HG03095 (cell line): ENCODE data around the gene ATAD1.
A peak's percentile ranks its signal among the peaks of the same experiment; 100 is the strongest.
"Not testable (repeated sequence)": the region's sequence is repeated elsewhere in the genome, so short reads cannot be mapped to it uniquely, and the experiment has no call there.

Experiments
- ATAC-seq: cut with Tn5 transposase; IDR thresholded peaks from one replicate; pipeline ENCODE4 v1.9.1; 2021; ENCODE audit warnings: moderate library complexity; ENCODE audit not compliant: unreplicated experiment

ATAD1 gene

DNA sequence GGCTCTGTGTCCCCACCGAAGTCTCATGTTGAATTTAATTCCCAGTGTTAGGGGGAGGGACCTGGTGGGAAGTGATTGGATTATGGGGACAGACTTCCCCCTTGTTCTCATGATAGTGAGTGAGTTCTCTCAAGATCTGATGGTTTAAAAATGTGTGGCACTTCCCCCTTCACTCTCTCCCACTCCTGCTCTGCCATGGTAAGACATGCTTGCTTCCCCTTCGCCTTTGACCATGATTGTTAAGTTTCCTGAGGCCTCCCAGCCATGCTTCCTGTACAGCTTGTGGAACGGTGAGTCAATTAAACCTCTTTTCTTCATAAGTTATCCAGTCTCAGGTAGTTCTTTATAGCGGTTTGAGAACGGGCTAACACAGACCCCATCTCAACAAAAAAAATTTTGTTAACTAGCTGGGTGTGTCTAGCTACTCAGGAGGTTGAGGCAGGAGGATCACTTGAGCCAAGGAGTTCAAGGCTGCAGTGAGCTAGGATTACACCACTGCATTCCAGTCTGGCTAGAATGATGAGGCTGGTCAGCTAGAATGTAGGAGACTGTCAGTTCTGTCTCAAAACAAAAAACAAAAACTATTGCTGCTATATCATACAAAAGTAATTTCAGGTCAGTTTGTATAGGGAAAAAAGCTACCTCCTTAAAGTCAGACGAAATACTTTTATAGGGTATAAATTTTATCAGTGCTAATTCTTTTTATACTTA is 57.7 kb downstream of the ATAD1 start:
- ATAC-seq, result no peak

DNA sequence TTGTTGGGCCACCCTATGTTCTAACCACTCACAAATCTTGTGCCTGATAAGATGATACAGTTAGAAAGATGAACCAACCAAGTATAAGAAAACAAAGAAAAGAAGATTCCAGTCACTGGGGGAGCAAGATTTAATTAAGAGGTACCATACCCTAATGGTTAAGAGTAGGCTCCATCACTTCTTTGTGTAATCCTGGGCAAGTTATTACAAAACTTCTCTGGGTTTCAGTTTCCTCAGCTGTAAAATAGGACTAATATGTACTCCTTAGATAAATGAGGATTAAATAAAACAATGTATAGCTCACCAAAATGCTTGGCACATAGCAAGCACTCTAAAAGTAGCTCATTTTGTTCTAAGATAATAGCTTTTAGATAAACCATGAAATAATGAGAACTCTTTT is 58.5 kb downstream of the ATAD1 start:
- no peak for ATAC-seq

DNA sequence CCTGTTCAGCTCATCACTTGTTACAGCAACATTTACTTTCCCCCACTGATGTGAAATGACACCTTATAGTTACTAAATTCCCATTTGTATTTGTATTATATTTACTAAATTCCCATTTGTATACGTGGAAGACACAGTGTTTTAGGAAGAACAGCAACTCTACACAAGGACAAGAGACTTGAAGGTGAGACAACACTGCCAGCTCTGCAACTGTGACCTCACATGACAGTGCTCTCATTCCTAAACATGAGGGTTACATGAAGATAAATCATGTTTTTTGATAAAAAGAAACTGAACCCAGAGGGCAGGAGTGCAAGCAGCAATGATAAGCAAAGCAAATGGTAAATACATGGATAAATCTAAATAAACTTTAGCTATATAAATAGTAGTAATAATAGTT is 60.3 kb downstream of the ATAD1 start:
- ATAC-seq, result no peak

GRCh38 chr10:87753995-87754866 is 63.8 kb downstream of the ATAD1 start:
- ATAC-seq, result no peak

DNA sequence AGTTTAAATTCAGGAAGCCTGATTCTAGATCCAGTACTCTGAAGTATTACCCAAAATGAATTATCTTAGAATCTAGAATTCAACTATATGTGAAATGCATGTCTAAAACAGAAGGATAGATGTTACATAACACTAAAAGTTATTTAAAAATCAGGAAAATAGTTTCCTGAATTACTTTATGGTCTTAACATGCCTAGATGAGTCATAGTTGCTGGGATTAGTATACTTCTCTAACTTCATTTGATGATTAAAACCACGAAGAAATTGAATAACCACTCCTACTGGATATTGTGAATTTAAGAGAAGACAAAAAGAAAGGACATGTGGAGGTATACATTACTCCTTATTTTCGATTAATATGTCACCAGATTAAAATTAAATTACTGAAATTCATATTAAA is 65.5 kb downstream of the ATAD1 start:
- ATAC-seq, result no peak

DNA sequence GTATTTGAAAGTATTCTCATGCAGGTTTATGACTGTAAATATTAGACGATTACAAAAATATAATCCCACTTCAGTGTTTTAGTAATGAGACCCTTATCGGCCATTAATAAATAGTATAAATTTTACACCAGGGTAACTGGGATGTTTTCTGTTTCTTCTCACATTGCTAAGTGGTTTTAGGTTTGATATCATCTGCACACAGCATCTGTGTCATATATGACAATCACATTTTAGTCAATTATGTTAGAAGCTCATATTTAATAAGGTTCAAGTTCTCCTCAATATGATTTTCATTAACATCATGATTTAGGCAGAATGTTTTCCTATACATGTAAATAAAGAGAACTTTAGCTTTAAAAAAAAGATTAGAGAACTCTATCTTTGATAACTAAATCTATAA is 66.8 kb downstream of the ATAD1 start:
- no peak for ATAC-seq

DNA sequence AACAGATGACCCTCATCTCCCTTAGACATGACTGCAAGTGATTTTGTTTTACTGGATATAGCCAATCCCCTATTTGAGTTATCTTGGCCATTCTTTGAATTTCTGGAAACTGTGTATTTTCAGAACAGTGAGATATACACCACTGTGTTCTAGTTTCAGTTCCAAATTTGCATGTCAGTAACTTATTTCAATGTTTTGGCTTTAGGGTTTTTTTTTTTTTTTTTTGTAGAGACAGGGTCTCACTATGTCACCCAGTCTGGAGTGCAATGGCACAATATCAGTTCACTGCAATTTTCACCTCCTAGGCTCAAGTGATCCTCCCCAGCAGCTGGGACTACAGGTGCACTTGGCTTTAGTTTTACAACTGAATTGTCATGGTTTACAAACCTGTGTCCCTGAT is 67.2 kb downstream of the ATAD1 start:
- peak; percentile 50 for ATAC-seq

- ATAC-seq, result no peak
Measured at GRCh38 chr10:87750001-87750671, 67.9 kb downstream of the ATAD1 start.

DNA sequence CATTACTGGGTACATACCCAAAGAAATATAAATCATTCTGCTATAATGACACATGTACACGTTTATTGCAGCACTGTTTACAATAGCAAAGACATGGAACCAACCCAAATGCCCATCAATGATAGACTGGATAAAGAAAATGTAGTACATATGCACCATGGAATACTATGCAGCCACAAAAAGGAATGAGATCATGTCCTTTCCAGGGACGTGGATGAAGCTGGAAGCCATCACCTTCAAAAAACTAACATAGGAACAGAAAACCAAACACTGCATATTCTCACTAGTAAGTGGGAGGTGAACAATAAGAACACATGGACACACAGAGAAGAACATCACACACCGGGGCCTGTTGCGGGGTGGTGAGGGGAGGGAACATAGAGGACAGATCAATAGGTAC is 69.8 kb downstream of the ATAD1 start:
- ATAC-seq, result not testable (repeated sequence)

GRCh38 chr10:87746911-87747310 is 71.1 kb downstream of the ATAD1 start:
- ATAC-seq, result no peak

DNA sequence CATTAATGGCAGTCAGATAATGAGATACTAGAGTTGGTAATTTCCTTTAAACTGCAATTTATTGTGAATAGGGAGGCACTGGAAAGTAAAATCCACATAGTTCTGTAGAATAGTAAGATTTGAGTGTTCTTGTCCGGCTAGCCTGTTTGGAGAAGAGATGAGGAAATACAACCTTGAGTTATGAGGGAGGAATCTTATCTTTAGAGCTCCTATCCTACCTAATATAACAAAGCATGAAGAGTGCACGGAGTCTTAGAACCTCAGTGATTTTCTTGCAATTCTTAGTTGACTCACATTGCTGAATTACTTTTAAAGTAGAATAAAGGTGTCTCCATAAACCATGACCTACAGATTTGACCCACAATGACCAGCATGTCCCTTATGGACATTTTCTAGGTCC is 73.4 kb downstream of the ATAD1 start:
- no peak for ATAC-seq

GRCh38 chr10:87742992-87743610 is 74.9 kb downstream of the ATAD1 start:
- not testable (repeated sequence) for ATAC-seq

DNA sequence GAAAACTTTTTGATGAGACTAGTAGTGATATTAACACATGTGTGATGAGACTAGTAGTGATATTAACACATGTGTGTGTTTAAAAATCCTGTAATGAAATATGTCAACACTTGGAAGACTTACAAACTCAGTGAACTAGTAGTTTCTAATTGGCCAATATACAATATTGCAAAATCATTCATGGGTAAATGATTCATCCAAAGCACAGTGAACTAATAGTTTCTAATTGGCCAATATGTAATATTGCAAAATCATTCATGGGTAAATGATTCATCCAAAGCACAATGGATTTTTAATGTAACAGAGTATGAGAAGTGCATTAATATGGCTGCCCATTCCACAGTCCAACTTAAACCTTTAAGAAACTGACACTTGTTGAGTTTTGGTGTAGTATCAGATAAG is 77.8 kb downstream of the ATAD1 start:
- ATAC-seq, result no peak

GRCh38 chr10:87739703-87740102 is 78.3 kb downstream of the ATAD1 start:
- no peak for ATAC-seq

- not testable (repeated sequence) for ATAC-seq
Measured at GRCh38 chr10:87738253-87738652, 79.8 kb downstream of the ATAD1 start.

DNA sequence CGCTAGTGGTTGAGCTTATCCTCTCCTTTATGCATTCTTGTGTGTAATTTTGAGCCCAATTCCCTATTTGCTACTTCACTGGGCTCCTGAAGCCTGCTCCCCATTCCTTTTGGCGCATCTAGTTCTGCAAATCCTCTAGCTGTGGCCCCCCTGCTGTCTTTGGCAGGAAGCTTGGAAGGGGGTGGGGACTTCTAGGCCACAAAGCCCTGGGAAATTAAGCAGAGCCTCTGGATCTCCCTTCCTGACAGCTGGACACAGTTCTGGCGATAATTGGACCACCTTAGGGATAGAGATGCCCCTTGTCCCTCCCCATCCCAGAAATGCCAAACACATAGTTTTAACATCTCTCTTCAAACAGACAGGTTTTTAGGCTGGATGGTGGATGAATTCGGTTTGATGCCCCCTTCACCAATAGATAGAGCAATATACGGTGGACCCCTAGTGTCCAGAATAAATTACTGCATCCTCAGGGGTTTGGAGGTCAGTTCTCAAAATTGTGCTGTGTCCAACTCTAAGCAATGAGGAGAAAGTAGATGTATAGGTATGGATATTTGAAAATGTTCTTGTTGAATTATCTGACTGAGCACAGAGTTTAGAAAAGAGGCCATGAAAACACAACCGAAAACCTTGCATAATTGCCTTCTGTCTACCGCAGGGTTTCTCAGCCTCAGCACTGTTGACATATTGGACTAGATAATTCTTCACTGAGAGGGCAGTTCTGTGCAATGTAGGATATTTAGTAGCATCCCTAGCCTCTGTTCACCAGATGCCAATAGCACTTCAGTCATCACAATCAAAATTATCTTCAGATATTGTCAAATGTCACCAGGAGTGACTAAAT is 82.8 kb downstream of the ATAD1 start:
- ATAC-seq, result no peak

GRCh38 chr10:87733081-87733480 is 84.9 kb downstream of the ATAD1 start:
- ATAC-seq, result no peak

GRCh38 chr10:87729940-87730339 is 88.1 kb downstream of the ATAD1 start:
- ATAC-seq, result no peak

- ATAC-seq, result no peak
Measured at GRCh38 chr10:87724789-87725188, 93.2 kb downstream of the ATAD1 start.

DNA sequence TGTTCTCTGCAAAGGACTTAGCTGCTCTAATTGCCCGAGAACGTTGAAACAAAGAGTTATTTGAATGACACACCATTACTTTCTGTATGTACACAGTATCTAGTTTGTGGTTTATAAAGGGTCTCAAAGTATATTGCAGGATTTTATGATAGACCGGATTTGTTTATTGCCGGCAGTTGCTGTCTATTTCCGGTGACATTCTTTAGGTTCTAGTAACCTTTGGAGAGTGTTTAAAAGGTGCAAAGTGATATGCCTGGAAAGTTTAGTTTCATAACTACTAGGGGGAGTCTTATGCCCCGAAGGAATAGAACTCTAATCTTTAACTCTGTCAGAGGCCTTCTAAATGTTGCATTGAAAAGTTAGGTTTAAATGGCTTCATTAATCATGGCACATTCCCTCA is 94.5 kb downstream of the ATAD1 start:
- no peak for ATAC-seq
